T-cell (primary cell): Measurements from ENCODE around the gene SQSTM1. TPM values are rescaled to one million over a fixed set of nuclear protein-coding genes. Genes with fewer than 3 reads are reported as not detected.

Experiments
- ATAC-seq, 4 experiments: fragments of 200-7000 bp in 3 of 4; fragments of 150-1000 bp in 1 of 4; cut with Tn5 transposase; replicated peaks in 1 of 4; 1 replicate in 3 of 4; 2 replicates in 1 of 4; pipeline ENCODE4 v1.10.0; 2021; ENCODE audit warnings: moderate library complexity in 3 of 4, mild to moderate bottlenecking in 2 of 4, moderate number of reproducible peaks in 1 of 4
- CTCF ChIA-PET, 2 donors: fragments of 300-600 bp; sonication (Branson Sonifier 250); formaldehyde crosslinking; loops; one replicate each; lab custom pipeline; 2022; ENCODE audit warnings: antibody characterized with exemption in 2 of 2; lab: Charles Lee
- POLR2A ChIA-PET, 2 donors: fragments of 300-600 bp; sonication (Branson Sonifier 250); formaldehyde crosslinking; loops; one replicate each; lab custom pipeline; 2022; ENCODE audit warnings: antibody characterized with exemption in 2 of 2; lab: Charles Lee
- DNase-seq, 35 experiments: peaks; one replicate each; pipeline versions ENCODE4 v3.0.0 to v3.0.0-alpha.2; 2013 to 2023
- H3K27ac ChIP-seq: one replicate; pipeline ENCODE4 v1.5.1; 2013; ENCODE audit warnings: low read length
- H3K27me3 ChIP-seq, 2 experiments: replicated peaks in 1 of 2; 1 replicate in 1 of 2; 2 replicates in 1 of 2; pipeline versions ENCODE4 v1.6.1 to v1.7.0; 2013; ENCODE audit warnings: low read length in 1 of 2, mixed read lengths in 1 of 2; ENCODE audit not compliant: control insufficient read depth in 2 of 2, insufficient read depth in 2 of 2; ENCODE audit errors: extremely low read depth in 1 of 2
- H3K36me3 ChIP-seq, 2 donors: 1 replicate in 1 of 2; 2 replicates in 1 of 2; pipeline versions ENCODE4 v1.6.1 to v1.7.0; 2013; ENCODE audit warnings: low read length in 1 of 2; ENCODE audit not compliant: control insufficient read depth in 2 of 2, insufficient read depth in 1 of 2; ENCODE audit errors: extremely low read depth in 1 of 2
- H3K4me1 ChIP-seq, 2 experiments: 1 replicate in 1 of 2; 2 replicates in 1 of 2; pipeline versions ENCODE4 v1.6.1 to v1.7.0; 2013; ENCODE audit warnings: low read length in 2 of 2, mixed read lengths in 1 of 2; ENCODE audit not compliant: insufficient read depth in 2 of 2, control insufficient read depth in 1 of 2; ENCODE audit errors: extremely low read depth in 1 of 2
- H3K4me3 ChIP-seq, 2 donors: 1 replicate in 1 of 2; 2 replicates in 1 of 2; pipeline versions ENCODE4 v1.5.1 to v1.7.0; 2013; ENCODE audit warnings: mild to moderate bottlenecking in 2 of 2, low read length in 1 of 2, moderate library complexity in 1 of 2; ENCODE audit not compliant: control insufficient read depth in 1 of 2; ENCODE audit errors: extremely low read depth in 1 of 2
- H3K9me3 ChIP-seq: 2 replicates; pipeline ENCODE4 v1.7.0; 2013
- H3K27ac Mint-ChIP-seq, 2 donors: one replicate each; pipeline ENCODE4 v1.8.0; 2020 to 2021; ENCODE audit warnings: mild to moderate bottlenecking in 2 of 2, mixed read lengths in 2 of 2
- H3K27me3 Mint-ChIP-seq, 2 donors: one replicate each; pipeline ENCODE4 v1.8.0; 2021 to 2022; ENCODE audit warnings: mixed read lengths in 2 of 2
- H3K36me3 Mint-ChIP-seq: one replicate; pipeline ENCODE4 v1.8.0; 2021; ENCODE audit warnings: mixed read lengths
- H3K4me1 Mint-ChIP-seq, 3 donors: one replicate each; pipeline ENCODE4 v1.8.0; 2020 to 2022; ENCODE audit warnings: mixed read lengths in 3 of 3, mild to moderate bottlenecking in 1 of 3
- H3K4me3 Mint-ChIP-seq, 3 donors: one replicate each; pipeline ENCODE4 v1.8.0; 2020 to 2022; ENCODE audit warnings: mild to moderate bottlenecking in 3 of 3, mixed read lengths in 3 of 3, moderate library complexity in 3 of 3
- H3K9me3 Mint-ChIP-seq, 3 donors: one replicate each; pipeline ENCODE4 v1.8.0; 2020 to 2022; ENCODE audit warnings: mixed read lengths in 3 of 3
- WGBS: methylation state at CpG from one replicate; pipeline ENCODE4 v1.1.5; 2013; ENCODE audit warnings: missing lambda C conversion rate; ENCODE audit not compliant: insufficient coverage; 5-methylcytosine and 5-hydroxymethylcytosine counted together
- total RNA-seq, 35 experiments: library from RNA in 6 of 35; stranded (reverse) in 6 of 35; fragments of 120-200 nt in 1 of 35; gene quantifications; one replicate each; pipeline versions ENCODE4 v1.2.1 to v1.2.4 and lab custom pipeline; 2013 to 2026

Gene SQSTM1
- total RNA-seq, 5 donors from 2014 or later (not counting 1 experiment from before 2014, with no cell fraction given) = 220 to 327 (median 280) TPM

DNA sequence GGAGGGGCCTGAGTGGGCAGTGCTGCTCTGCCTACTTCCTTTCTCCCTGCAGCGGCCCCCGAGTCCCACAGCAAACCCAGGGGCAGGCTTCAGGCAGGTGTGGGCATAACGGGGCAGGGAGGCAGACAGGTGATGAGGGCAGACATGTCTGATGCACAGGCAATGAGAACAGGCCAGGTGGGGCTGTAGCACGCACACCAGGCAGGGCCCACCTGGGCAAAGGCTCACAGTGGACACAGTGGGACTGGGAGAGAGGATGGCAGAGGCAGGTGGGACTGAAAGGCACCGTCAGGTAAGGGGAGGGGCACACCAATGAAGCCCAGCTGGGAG is 21.1 kb upstream of the SQSTM1 start:
- POLR2A ChIA-PET = interaction anchor here in 1 of 2 donors (0.5 kb wide), 1 partner anchor 12 kb away, joined by 3 read pairs; no protein-coding TSS in a partner anchor
- Mint-ChIP-seq H3K27ac (no peak overlapping the region), H3K4me3 (no peak overlapping the region)

DNA sequence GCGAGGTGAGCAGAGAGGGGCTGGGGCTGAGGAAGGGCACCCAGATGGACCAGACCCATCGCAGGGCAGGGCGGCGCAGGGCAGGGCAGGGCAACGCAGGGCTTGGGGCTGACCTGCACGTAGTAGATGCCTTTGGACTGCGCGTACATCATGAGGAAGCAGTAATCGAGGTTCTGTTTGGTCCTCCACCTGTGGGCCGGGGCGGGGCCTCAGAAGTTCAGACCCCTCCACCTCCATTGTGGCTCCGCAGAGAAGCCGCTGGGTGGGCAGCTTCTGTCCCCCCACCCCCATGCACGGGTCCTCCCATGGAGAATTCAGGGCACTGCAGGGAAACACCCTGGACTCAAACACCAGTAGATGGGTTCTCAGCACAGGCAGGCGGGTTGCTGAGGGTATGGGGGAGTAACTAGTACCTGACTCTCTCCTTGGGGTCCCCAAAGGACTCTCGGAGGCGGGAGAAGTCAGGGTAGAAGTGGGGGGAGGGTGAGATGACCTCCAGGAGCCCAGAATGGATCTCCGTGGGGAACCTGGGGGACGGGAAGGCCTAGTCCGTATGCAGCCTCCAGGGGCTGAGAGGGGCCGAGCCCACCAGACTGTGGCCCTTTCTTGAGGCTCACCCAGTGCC is 20.5 kb upstream of the SQSTM1 start:
- H3K4me1 Mint-ChIP-seq = peaks cover 31 to 37% (median 34%) of the 10 kb centered on the region in 3 donors
- Histone ChIP-seq H3K4me1 (peaks cover 19 to 50% of the 10 kb centered on the region in 2 experiments), H3K27me3 (no peaks in the 10 kb centered on the region), H3K27ac (no peak overlapping the region), H3K4me3 (no peak overlapping the region), H3K36me3 (peaks cover 13 to 24% of the 10 kb centered on the region in 2 donors), H3K9me3 (no peaks in the 10 kb centered on the region)
- no peaks in the 10 kb centered on the region for H3K27me3 Mint-ChIP-seq
- no peak overlapping the region for H3K27ac Mint-ChIP-seq
- ChIA-PET CTCF (interaction anchor here in 1 of 2 donors (0.7 kb wide), 1 partner anchor 279 kb away, joined by 8 read pairs; no protein-coding TSS in a partner anchor), POLR2A (interaction anchor here in 1 of 2 donors (0.5 kb wide), 1 partner anchor 11 kb away, joined by 3 read pairs; no protein-coding TSS in a partner anchor)
- H3K9me3 Mint-ChIP-seq = no peaks in the 10 kb centered on the region
- H3K4me3 Mint-ChIP-seq = no peak overlapping the region
- ATAC-seq (no peak), DNase-seq (no peak)
- peaks cover 12% of the 10 kb centered on the region for H3K36me3 Mint-ChIP-seq
- 98% methylated on average over 13 of the region's 21 CpGs for WGBS

More for the DNA sequence above, 21.1 kb upstream of the SQSTM1 start:
- H3K4me1 Mint-ChIP-seq = peaks cover 28 to 37% (median 31%) of the 10 kb centered on the region in 3 donors
- ATAC-seq (no peak), DNase-seq (no peak)
- H3K36me3 ChIP-seq = peaks cover 13 to 24% of the 10 kb centered on the region in 2 donors
- peaks cover 12% of the 10 kb centered on the region for H3K36me3 Mint-ChIP-seq
- 95% methylated on average over 3 of the region's 5 CpGs for WGBS
- no peaks in the 10 kb centered on the region for H3K27me3 ChIP-seq
- no peak overlapping the region for H3K27ac ChIP-seq
- no peaks in the 10 kb centered on the region for H3K27me3 Mint-ChIP-seq
- H3K4me3 ChIP-seq = no peak overlapping the region
- CTCF ChIA-PET = no interaction called here
- no peaks in the 10 kb centered on the region for H3K9me3 Mint-ChIP-seq
- H3K9me3 ChIP-seq = no peaks in the 10 kb centered on the region
- H3K4me1 ChIP-seq = peaks cover 19 to 50% of the 10 kb centered on the region in 2 experiments

GRCh38 chr5:179800696-179801201 is 20.0 kb upstream of the SQSTM1 start:
- H3K4me3 ChIP-seq = no peak overlapping the region
- POLR2A ChIA-PET = no interaction called here
- H3K9me3 ChIP-seq = no peaks in the 10 kb centered on the region
- ATAC-seq (no peak), DNase-seq (no peak)
- peaks cover 12% of the 10 kb centered on the region for H3K36me3 Mint-ChIP-seq
- 85% methylated on average over 7 of the region's 12 CpGs for WGBS
- no peaks in the 10 kb centered on the region for H3K9me3 Mint-ChIP-seq
- peaks cover 18 to 50% of the 10 kb centered on the region in 2 experiments for H3K4me1 ChIP-seq
- H3K36me3 ChIP-seq = peaks cover 13 to 24% of the 10 kb centered on the region in 2 donors
- no peak overlapping the region for H3K27ac ChIP-seq
- CTCF ChIA-PET = interaction anchor here in 1 of 2 donors (0.6 to 0.7 kb wide), 2 partner anchors 11 to 279 kb away, joined by 4 to 8 read pairs; no protein-coding TSS in a partner anchor
- H3K27ac Mint-ChIP-seq = no peak overlapping the region
- no peaks in the 10 kb centered on the region for H3K27me3 ChIP-seq
- peaks cover 33 to 40% (median 36%) of the 10 kb centered on the region in 3 donors for H3K4me1 Mint-ChIP-seq
- no peak overlapping the region for H3K4me3 Mint-ChIP-seq
- no peaks in the 10 kb centered on the region for H3K27me3 Mint-ChIP-seq

DNA sequence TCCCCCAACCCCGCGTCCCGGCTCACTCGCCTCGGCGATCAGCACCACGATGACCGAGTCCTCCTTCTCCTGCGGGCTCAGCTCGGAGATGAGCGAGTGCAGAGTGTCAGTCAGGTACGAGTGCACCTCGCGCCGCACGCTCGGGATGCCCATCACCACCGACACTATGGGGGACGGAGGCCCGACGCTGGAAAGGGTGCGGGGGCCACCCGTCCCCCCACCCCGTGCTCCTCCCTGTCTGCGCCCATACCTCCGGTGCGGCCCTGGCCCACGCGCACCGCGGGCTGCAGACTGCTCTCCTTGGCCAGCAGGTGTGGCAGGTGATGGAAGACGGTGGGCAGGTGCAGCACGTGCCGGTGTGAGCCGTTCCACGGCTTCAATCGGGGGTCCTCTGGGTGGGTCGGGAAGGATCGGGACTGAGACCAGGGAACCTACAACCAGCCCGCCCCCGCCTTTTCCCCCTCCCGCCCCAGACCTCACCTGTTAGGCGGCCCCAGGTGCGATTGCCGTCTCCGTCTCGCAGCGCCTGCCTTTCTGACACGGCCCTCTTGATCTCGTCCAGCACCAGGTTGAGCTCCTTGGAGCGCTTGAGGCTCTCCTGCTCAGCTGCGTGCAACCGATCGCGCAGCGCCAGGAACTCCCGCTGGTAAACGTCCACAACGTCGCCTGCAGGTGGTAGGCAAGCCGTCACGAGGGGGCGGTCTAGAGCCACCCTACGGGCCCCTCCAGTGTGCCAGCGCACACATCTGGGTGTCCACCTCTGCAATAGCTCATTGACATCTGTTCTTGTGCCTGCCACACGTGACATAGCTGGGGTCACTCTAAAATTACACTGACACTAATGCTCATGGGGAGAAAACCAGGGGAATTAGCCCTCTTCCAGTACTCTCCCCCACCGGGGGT is 19.1 kb upstream of the SQSTM1 start:
- Histone ChIP-seq H3K27me3 (no peaks in the 10 kb centered on the region), H3K9me3 (no peaks in the 10 kb centered on the region), H3K4me3 (no peak overlapping the region), H3K36me3 (peaks cover 13 to 24% of the 10 kb centered on the region in 2 donors), H3K27ac (no peak overlapping the region), H3K4me1 (peaks cover 18 to 46% of the 10 kb centered on the region in 2 experiments)
- no peaks in the 10 kb centered on the region for H3K9me3 Mint-ChIP-seq
- peak overlapping the region; percentile 42 to 72 for H3K27ac Mint-ChIP-seq
- no peaks in the 10 kb centered on the region for H3K27me3 Mint-ChIP-seq
- H3K4me3 Mint-ChIP-seq = no peak overlapping the region
- H3K4me1 Mint-ChIP-seq = peaks cover 33 to 40% (median 36%) of the 10 kb centered on the region in 3 donors
- ChIA-PET POLR2A (interaction anchor here in 1 of 2 donors (0.6 kb wide), 1 partner anchor 32 kb away, joined by 4 read pairs; no protein-coding TSS in a partner anchor), CTCF (interaction anchor here (0.5 to 1.2 kb wide), 12 partner anchors 9 to 279 kb away, joined by 3 to 9 read pairs (median 4); partner anchors contain the start of genes SQSTM1 (in 1 of the 2) and TBC1D9B (in 1 of the 2))
- 67% methylated on average over 63 of the region's 67 CpGs for WGBS
- ATAC-seq (peak; percentile 35 to 64 (median 48)), DNase-seq (peak; percentile 62 to 89 (median 78))
- H3K36me3 Mint-ChIP-seq = peaks cover 12% of the 10 kb centered on the region

DNA sequence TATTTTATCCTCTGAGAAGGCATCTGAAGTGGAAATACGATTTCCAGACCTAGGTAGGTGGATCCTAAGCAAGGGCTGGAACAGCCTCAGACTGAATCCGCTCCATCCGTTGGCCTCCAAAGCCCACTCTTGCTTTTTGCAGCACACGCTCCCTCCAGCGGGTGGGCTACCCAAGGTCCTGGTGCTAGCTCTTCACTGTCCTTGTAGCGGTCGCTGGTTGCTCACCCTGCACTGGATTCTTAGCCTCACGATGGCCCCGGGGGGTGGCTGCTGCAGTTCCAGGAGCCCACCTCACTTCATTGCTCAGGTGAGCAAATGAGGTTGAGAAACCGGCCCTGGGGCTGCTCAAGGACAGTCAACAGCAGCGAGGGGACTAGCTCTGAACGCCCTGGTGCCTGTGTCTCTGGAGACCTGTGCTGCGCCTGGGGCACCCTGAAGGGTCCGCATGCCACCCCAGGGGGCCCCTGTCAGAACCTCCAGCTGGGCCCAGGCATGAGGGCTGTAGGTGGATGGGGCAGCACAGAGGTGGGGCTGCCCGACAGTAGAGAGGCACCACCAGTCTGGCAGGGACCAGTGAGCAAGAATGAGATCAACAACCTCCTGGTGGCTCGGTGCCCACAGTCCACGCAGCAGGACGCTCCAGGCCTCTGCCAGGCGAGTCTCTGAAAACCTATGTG is 18.4 kb upstream of the SQSTM1 start:
- peaks cover 28 to 34% (median 33%) of the 10 kb centered on the region in 3 donors for H3K4me1 Mint-ChIP-seq
- Histone ChIP-seq H3K4me3 (no peak overlapping the region), H3K4me1 (peaks cover 18 to 47% of the 10 kb centered on the region in 2 experiments), H3K36me3 (peaks cover 13 to 24% of the 10 kb centered on the region in 2 donors), H3K27me3 (no peaks in the 10 kb centered on the region), H3K27ac (no peak overlapping the region), H3K9me3 (no peaks in the 10 kb centered on the region)
- no peaks in the 10 kb centered on the region for H3K9me3 Mint-ChIP-seq
- CTCF ChIA-PET = interaction anchor here (0.5 to 1.2 kb wide), 11 partner anchors 9 to 279 kb away, joined by 3 to 9 read pairs (median 3); partner anchors contain the start of genes SQSTM1 (in 1 of the 2) and TBC1D9B (in 1 of the 2)
- peak overlapping the region in 1 of 2 donors; percentile 64 for H3K27ac Mint-ChIP-seq
- no peaks in the 10 kb centered on the region for H3K27me3 Mint-ChIP-seq
- DNase-seq = no peak
- H3K4me3 Mint-ChIP-seq = no peak overlapping the region
- POLR2A ChIA-PET = interaction anchor here in 1 of 2 donors (0.6 kb wide), 1 partner anchor 33 kb away, joined by 4 read pairs; no protein-coding TSS in a partner anchor
- H3K36me3 Mint-ChIP-seq = peaks cover 12% of the 10 kb centered on the region
- WGBS = 94% methylated on average over 19 of the region's 19 CpGs
- no peak for ATAC-seq
